ENCODE measurements around the gene LTK. TPM values are rescaled to one million over a fixed set of nuclear protein-coding genes. Genes with fewer than 3 reads are reported as not detected.

The LTK gene
- total and polyA plus RNA-seq, 3 donors from 2014 or later, result 2.9 to 4.2 (median 3.7) TPM

DNA sequence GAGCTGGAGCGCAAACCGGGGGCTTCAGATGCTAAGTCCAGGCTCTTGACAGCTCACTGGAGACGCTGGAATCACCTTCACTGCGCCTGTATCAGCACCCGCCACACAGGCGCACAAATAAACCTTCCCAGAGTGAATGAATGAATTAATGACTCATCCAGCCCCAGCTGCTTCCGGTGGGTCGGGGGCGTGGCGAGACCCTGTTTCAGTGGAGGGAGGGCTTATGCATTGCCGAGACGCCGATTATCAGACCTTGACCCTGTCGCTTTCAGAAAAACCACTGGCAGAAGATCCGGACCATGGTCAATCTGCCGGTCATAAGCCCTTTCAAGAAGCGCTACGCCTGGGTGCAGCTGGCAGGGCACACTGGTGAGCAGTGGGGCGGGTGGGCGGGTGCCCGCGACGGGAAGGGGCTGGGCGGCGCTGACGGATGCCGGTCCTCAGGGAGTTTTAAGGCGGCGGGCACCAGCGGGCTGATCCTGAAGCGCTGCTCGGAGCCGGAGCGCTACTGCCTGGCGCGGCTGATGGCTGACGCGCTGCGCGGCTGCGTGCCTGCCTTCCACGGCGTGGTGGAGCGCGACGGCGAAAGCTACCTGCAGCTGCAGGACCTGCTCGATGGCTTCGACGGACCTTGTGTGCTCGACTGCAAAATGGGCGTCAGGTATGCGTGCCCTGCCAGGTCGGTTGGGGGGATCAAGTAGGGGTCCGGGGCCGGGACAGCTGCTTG is 12.3 kb downstream of the LTK start:
- peak overlapping the region; percentile 2 to 24 for H3K4me3 ChIP-seq
- no peak overlapping the region for H3K27ac ChIP-seq
- H3K27me3 ChIP-seq, result no peaks in the 10 kb centered on the region
- 14% methylated on average over 32 of the region's 56 CpGs; no CpG with 5 or more reads in 1 of the 2 donors for WGBS, 2 donors
- H3K36me3 ChIP-seq (ENCODE audit: low read depth, missing control alignments), result no peaks in the 10 kb centered on the region
- no peak for TF ChIP-seq POLR2A (IDR thresholded peaks at IDR 0.05)
- TF ChIP-seq, protein P1, sequence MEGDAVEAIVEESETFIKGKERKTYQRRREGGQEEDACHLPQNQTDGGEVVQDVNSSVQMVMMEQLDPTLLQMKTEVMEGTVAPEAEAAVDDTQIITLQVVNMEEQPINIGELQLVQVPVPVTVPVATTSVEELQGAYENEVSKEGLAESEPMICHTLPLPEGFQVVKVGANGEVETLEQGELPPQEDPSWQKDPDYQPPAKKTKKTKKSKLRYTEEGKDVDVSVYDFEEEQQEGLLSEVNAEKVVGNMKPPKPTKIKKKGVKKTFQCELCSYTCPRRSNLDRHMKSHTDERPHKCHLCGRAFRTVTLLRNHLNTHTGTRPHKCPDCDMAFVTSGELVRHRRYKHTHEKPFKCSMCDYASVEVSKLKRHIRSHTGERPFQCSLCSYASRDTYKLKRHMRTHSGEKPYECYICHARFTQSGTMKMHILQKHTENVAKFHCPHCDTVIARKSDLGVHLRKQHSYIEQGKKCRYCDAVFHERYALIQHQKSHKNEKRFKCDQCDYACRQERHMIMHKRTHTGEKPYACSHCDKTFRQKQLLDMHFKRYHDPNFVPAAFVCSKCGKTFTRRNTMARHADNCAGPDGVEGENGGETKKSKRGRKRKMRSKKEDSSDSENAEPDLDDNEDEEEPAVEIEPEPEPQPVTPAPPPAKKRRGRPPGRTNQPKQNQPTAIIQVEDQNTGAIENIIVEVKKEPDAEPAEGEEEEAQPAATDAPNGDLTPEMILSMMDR (IDR thresholded peaks at IDR 0.05), result no peak
- no peaks in the 10 kb centered on the region for H3K4me1 ChIP-seq
- peak; percentile 23 for DNase-seq
- intact Hi-C loops (cut with DNase I; ENCODE audit: low total_unique reads), result no loop called here
- H3K9me3 ChIP-seq, result no peaks in the 10 kb centered on the region

DNA sequence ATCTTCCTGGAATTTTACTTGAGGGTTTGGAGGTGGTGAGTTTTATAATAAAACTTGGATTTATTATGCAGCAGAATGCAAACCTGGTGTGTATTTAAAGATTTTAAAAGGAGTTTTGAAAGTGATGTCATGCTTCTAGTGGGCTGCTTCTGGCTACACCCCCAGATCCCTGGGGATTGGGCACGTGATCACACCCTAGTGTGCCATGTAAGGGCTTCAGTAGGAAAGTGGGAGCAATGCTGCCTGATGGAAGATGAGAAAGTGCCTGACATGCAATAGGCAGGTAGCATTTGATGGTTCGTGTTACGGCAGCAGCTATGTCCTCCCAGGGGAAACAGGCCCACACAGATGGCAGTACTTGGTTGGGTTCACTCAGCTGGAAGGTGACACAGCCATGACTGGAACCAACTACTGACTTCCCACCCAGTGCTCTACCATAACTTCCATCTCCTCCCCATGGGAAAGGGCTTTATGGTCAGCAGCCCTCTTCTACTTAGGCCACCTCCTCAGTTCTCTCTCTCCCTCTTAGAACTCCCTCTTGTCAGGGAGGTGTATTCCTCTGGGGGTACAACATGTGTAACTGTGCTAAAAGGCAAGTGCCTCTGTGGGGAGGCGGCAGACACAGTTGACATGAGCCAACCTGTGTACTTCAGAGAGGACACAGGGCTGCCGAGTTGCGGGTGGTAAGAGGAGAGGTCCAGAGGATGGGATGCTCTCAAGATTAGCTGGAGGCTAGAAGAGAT is 14.3 kb downstream of the LTK start:
- H3K9me3 ChIP-seq, result no peaks in the 10 kb centered on the region
- peaks cover 9% of the 10 kb centered on the region for H3K4me1 ChIP-seq
- H3K27ac ChIP-seq, result no peak overlapping the region
- DNase-seq, result no peak
- intact Hi-C loops (cut with DNase I; ENCODE audit: low total_unique reads), result no loop called here
- TF ChIP-seq, protein P1 (IDR thresholded peaks at IDR 0.05), result no peak
- no peak for TF ChIP-seq POLR2A (IDR thresholded peaks at IDR 0.05)
- no peak overlapping the region for H3K4me3 ChIP-seq
- no peaks in the 10 kb centered on the region for H3K36me3 ChIP-seq (ENCODE audit: low read depth, missing control alignments)
- H3K27me3 ChIP-seq, result no peaks in the 10 kb centered on the region
- WGBS, 2 donors, result 91 to 92% methylated on average over 6 of the region's 6 CpGs

DNA sequence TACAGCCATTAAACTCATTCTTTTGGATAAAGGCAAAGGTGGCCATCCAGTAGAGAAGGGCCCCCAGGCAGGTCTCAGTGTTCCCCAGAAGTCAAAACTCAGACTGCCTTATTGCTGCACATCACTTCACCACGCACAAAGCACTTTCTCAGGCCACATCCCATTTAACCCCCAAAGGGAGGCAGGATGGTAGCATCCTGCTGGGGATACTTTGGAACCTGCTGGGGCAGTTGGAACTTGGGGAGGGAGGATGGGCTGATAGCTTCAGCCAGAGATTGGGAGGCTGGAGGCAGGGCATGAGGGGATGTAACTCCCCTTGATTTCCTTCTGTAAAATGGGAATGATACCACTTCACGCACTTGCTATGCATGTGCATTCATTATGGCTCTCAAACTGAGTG is 15.0 kb downstream of the LTK start:
- no peaks in the 10 kb centered on the region for H3K9me3 ChIP-seq
- no peak overlapping the region for H3K27ac ChIP-seq
- H3K27me3 ChIP-seq, result no peaks in the 10 kb centered on the region
- no peaks in the 10 kb centered on the region for H3K36me3 ChIP-seq (ENCODE audit: low read depth, missing control alignments)
- intact Hi-C loops (cut with DNase I; ENCODE audit: low total_unique reads), result no loop called here
- H3K4me3 ChIP-seq, result no peak overlapping the region
- WGBS, 2 donors, result 73 to 89% methylated on average over 2 of the region's 2 CpGs
- TF ChIP-seq, protein P1 (IDR thresholded peaks at IDR 0.05), result no peak
- TF ChIP-seq POLR2A (IDR thresholded peaks at IDR 0.05), result no peak
- no peak for DNase-seq
- H3K4me1 ChIP-seq, result peaks cover 11% of the 10 kb centered on the region

DNA sequence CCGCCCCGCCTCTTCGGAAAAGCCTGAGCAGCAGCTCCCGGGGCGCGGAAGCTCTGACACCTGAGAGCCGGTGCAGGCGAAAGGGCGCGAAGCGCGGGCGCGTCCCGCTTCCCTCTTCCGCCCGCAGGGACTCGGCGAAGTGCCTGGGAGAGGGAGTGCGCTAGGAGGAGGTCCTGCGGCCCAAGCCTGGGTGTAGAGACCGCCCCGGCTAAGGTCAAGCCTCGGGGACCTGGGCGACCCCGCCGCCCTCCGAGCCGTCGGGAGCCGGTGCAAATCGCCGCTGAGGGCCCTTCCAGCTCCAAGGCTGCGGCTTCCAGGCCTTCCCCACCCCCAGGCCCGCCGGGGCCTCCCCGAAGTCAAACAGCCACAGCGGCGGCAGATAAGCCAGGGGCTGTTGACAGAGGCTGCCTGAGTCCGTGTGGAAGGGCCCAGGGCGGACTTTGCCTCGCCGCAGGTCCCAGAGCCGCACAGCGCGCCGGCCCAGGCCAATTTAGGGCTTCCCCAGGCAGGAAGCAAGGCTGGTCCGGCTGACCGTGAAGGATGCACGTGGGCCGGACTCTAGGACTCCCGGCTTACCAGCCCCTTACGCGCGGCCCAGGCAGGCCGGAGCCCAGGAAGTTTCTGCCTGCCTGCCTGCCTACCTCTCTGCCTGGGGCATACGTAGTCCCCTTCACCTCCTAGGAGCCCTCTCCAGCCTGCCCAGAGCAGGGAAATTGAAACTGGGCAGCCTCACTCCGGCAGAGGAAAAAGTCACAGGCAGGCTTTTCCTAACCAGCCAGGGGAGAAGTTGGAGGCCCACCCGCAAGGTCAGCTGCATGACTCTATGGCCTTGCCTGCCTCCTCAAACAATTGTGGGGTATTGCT is 17.7 kb downstream of the LTK start:
- intact Hi-C loops (cut with DNase I; ENCODE audit: low total_unique reads), result no loop called here
- TF ChIP-seq, protein P1 (IDR thresholded peaks at IDR 0.05), result no peak
- no peak for TF ChIP-seq POLR2A (IDR thresholded peaks at IDR 0.05)
- no peaks in the 10 kb centered on the region for H3K9me3 ChIP-seq
- H3K27me3 ChIP-seq, result no peaks in the 10 kb centered on the region
- peak overlapping the region in 1 of 2 donors; percentile 43 for H3K4me3 ChIP-seq
- WGBS, 2 donors, result 33 to 49% methylated on average over 3 to 58 of the region's 59 CpGs
- no peak overlapping the region for H3K27ac ChIP-seq
- peaks cover 17% of the 10 kb centered on the region for H3K4me1 ChIP-seq
- DNase-seq, result no peak
- H3K36me3 ChIP-seq (ENCODE audit: low read depth, missing control alignments), result no peaks in the 10 kb centered on the region
